ENCODE measurements around the gene CNTRL.
A peak's percentile ranks its signal among the peaks of the same experiment; 100 is the strongest.

Gene CNTRL

DNA sequence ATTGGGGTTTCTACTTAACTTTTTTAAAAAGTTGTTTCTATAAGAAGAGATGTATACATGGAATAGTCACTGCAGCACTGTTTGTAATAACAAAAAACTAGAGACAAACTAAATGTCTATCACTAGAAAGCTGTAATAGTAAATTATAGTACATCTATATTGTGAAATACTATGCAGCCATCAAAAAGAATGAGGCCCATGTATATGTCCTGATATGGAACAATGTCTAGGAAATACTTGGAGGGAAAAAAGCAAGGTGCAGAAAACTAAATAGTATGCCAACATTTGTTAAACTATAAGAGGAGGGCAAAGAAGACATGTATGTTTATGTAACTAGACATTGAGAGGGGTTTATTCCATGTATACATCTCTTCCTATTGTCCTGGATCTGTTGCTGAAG is 129.9 kb downstream of the CNTRL start:
- no peak for DNase-seq

DNA sequence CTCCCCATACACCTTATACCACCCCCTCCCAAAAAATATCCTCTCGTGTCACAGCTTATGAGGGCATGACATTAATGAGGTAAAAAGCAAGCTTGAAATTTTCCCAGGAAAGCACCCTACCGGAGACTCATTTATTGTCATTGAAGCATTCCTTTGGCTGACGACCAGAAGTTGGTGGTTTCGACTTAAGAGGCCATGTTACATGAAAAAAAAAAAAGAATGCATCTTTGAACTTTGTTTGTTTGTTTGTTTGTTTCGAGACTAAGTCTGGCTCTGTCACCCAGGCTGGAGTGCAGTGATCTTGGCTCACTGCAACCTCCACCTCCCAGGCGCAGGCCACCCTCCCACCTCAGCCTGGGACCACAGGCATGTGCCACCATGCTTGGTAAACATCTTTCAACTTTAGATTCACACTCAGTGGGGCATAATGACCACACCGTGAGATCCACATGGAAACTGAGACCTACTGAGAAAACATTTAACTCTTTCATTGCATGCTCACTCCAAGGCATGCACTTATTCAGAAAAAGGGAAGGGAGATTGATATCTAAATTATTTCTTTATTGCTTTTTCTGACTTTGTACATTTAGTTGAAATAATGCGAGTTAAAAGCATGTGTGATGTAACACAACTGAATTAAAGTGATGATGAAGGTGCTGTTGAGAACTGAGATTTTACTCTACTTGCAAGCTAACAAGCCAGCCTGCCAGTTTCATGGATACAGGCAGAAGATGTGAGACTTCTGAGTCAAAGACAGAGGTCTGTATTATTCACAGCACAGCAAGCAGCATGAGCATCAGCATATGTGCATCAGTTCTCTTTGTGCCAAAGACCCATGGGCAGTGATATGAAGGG is 132.0 kb downstream of the CNTRL start:
- peak; percentile 75 for DNase-seq

DNA sequence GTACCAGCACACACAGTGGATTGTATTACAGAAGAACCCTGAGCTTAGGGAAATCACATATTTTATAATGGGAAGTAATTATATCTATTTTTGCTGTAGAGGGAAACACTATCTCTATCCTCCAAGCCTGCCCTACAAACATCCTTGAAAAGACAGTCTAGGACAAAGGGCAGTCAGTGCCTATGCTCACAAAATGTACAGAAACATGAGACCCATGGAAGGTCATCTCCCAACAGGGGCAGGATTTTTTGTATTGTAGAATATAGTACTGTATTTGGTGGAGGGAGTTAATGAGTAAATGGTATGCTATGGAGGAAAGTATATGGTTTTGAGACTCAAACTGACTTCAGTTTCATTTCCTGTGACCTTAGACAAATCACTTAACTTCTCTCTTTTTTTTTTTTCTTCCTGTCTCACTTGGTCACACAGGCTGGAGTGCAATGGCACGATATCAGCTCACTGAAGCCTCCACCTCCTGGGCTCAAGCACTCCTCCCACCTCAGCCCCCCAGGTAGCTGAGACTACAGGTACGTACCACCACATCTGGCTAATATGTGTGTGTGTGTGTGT is 132.7 kb downstream of the CNTRL start:
- DNase-seq = peak; percentile 56

DNA sequence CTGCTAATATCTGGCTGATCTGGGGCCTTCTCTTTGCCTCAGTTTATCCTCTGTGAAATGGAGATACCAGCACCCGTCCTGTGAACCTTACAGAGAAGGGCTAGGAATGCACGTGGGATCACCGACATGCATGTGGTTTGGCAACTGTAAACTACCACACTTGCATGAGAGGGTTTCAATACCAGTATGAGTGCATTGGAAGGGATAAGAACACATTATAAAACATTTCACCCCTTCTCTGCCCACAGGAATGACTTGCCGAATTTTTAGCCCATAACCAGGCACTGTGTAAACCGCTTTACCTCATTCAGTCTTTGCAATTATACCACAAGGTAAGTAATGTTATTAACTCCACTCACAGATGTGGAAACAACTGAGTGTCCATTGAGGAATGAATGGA is 135.8 kb downstream of the CNTRL start:
- DNase-seq = peak; percentile 47

DNA sequence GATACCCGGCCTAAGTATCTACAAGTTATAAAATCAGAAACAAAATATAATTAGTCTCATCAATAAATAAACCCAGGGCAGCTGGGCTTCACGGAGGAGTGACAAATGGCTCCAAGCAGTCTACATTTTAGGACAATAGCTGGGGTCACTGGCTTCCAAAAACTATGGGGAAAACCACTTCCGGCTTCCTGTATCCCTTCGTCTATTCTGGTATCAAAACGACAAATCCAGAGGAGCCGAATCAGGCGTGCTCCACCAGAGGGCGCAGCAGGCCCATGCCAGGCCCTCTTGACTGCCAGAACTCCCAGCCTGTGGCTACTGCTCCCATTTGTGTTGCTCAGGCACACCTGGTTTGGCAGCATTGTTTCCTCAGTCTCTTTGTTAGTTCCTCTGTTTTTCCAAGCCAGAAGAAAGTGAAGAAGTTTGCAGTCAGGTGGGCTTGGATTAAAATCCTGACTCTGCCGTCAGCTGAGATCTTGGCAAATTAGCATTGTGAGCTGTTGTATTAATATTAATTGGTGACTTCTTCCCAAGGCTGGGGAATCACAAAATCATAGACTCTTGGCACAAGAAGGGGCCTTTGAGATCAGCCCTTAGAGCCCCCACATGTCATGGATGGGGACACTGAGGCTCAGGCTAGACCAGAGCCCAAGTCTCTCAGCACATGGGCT is 138.5 kb downstream of the CNTRL start:
- DNase-seq = peak; percentile 77

DNA sequence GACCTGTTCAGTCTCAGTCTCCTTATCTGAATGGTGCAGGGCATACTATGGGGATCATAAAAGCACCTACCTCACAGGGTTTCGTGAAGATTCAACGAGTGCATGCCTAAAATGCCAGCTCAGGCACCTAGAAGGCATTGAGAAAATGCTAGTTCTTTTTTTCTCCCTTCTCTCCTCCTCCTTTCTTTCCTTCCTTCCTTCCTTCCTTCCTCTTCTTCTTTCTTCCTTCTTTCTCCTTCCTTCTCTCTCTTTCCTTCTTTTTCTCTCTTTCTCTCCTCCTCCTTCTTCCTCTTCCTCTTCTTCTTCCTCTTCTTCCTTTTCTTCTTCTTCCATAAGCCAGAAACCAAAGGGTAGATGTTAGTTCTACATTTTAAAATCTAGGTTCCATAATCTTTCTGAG is 139.2 kb downstream of the CNTRL start:
- DNase-seq = no peak

DNA sequence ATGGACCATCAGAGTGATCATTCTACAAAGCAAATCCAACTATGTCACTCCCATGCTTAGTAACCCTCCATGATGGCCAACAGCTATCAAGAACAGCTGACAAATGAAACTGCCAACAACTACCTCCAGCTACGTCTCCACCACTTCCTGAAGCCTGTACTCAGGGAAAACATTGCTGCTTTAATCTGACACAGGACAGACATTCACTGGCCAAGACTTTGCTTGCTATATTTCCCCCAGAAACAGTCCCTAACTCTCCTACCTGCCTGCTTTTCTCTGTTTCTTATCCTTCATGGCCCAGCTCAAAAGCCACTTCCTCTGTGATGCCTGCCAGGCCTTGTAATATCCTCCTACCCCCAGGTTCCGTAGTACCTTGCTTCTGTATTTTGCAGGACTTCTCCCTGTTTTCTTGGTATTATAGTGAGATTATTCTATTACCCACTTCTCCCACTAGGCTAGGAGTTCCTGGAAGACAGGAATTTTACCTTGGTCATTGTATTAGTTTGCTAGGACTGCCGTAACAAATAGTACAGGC is 141.6 kb downstream of the CNTRL start:
- no peak for DNase-seq

DNA sequence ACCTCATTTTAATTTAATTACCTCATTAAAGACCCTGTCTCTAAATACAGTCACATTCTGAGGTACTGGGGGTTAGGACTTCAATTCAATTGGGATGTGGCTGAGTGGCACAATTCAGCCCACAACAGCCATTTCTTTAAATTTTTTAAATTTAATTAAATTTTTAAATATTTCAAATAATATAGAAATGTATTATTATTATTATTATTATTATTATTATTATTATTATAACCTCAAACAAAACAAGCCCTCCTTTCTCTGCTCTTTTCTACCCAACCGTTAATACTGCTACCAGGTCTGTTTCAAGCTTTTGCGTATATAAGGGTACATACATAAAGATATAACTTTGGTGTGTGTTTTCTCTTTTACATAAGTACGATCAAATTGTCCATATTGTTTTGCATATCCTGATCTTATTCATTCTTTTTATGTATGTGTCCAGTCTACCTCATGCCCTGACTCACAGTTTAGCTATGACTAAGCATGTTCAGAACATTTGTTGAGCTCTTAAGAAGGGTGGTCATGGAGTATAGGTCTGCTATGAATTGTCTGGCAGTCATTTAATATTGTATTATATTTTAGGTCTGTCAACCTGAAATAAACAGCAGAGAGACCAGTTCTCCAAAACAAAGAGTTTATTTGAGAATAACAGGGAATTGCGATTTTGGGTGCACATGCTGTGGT is 143.0 kb downstream of the CNTRL start:
- peak; percentile 72 for DNase-seq

DNA sequence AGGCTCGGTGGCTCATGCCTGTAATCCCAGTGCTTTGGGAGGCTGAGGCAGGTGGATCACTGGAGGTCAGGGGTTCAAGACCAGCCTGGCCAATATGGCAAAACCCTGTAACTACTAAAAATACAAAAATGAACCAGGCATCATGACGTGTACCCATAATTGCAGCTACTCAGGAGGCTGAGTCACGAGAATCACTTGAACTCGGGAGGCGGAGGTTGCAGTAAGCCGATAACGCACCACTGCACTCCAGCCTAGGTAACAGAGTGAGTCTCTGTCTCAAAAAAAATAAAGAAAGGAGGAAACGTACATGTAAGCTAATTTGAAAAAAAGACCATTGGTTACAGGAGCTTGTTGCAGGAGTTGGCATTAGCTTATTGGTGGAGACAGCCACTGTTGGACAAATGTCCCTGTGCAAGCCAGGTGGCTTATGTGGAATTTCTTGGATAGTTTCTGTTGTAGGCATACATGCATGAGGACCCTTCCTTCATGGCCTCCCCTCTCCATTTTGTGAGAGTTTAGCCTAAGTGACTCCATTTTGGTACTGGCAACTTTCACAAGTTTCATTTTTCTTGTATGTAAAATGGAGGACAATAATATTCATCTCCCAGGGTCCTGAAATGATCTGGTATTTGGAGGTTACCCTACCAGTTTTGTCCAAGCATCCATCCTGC is 143.7 kb downstream of the CNTRL start:
- DNase-seq = no peak

DNA sequence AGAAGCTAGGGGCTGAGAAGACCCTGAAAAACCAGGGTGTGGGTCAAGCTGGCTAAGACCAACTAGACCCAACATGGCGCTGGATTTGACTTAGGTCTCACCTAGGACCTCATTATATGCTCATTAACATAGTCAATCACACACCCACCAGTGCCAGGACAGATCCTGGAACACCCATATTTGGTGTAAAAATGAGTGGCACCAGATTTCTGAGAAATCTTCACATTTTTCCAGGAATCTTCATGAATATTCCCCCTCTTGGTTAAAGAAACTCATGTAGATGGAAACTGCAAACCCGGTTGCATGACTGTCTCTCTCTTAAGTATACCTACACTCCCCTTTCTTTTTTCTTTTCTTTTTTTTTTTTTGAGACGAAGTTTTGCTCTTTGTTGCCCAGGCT is 144.8 kb downstream of the CNTRL start:
- peak; percentile 15 for DNase-seq

DNA sequence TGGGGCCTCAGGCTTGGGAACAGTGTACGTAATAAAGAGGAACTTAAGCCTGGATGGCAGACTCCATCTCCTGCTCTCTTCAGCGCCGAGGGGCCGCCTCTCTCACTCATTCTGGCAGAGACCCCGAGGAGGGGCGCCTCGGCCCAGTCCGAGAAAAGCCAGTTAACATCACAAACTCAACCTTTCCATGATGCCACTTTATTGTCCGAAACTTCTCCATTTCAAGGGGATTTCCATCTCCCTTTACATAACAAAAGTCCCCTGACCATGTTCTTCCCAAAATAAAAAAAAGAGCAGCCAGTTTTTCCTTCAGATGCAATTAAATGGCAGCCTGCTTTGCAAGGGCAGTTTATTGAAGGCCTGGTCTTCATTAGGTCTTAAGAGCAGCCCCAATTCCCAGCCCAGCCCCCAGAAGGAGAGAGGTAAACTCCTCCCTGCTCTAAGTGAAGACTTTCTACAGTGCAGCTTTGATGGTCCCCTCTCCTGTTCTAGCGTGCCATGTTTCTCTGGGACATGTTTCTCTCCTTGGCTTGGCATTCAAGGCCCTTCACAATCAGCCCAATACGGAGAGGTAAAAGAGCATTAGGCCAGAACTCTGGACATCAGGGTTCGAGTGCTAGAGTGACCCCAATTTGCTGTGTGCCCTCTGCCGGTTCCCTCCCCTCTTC is 146.4 kb downstream of the CNTRL start:
- DNase-seq = no peak

DNA sequence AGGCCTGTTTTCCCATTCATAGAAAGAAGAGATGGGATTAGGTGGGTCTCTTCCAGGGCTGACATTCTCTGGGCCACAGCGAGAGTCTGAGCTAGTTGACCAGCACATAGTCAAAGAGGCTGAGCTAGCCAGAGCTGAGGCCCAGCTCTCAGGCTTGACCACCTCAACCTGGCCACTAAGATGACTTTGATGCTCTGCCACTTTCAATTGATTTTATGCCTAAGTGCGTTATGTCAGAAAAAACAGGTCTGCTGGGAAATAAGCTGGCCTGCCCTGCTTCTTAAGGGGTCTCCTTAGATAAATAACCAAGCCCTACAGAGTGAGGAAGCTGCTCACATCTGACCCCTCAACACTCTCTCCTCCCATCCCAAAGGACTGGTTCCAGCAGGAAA is 146.9 kb downstream of the CNTRL start:
- no peak for DNase-seq

DNA sequence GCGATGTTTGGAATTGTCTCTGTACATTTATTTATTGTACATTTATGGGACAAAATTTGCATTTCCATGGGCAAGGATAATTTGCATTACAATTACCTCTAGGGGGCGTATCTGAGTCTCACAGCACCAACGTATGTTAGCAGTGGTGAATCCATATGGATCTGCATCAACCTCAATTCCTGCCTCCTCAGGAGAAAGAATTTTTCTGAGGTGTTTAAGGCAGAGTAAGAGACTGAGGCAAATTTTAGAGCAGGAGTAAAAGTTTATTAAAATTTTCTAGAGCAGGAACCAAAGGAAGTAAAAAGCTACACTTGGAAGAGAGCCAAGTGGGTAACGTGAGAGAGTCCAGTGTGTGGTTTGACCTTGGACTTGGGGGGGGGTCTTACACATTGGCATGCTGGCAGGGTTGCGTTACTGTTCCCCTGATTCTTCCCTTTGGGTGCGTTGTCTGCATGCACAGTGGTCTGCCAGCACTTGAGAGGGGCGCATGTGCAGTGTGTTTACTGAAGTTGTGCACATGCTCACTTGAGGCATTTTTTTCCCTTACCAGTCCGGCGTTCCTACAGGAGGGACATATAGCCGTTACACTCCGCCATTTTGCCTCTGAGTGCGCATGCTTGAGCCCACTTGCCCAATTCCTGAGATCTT is 147.9 kb downstream of the CNTRL start:
- DNase-seq = peak; percentile 27

DNA sequence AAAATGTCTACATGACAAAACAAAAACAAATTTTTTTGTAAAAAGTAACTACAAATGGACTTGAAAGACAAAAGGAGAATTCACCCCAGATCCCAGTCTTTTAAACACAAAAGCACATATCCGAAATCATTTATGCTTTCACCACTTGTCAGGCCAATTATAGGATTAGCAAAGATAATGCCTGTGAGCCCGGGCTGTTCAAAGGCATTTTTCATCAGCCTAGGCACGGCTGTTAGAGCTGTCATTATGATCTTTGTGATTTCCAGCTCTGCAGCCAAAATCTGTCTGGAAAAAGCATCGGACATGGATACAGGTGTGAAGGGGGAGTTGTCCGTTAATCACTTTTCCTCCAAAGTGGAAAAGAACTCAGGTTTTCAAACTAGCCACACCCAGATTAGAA is 150.5 kb downstream of the CNTRL start:
- DNase-seq = no peak

DNA sequence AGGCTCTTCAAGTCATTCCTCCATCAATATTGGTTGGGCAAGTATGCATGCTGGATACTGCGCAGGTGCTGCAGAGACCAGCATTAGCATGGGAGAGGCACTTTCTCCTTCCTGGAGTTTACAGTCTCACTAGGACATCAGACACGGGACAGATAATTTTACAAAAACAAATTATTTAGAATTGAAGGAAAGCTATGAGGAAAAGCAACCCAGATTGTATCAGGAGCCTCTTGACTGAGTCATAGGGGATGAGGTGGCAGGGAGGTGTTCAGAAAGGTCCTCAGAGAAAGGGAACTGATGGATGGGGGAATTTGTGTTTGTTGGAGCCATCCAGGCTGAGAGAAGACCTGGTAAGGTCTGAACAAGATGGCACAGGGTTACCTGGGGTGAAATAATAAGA is 151.4 kb downstream of the CNTRL start:
- no peak for DNase-seq
